K562 (cell line): Measurements from ENCODE around the gene ATP7B. TPM values are rescaled to one million over a fixed set of nuclear protein-coding genes. Genes with fewer than 3 reads are reported as not detected.

Experiments
- C11orf30 ChIP-seq: fragments of 450-650 bp; IDR thresholded peaks from 2 replicates; pipeline ENCODE4 v1.6.1; 2016; ENCODE audit warnings: low read depth, mild to moderate bottlenecking
- CHD2 ChIP-seq: IDR thresholded peaks from 2 replicates; pipeline ENCODE4 v1.6.1; 2011; ENCODE audit warnings: low read depth, low read length
- COPS2 ChIP-seq: fragments of 450-650 bp; conservative IDR thresholded peaks from 2 replicates; pipeline ENCODE4 v1.6.1; 2016; ENCODE audit warnings: mild to moderate bottlenecking, moderate library complexity
- EWSR1 ChIP-seq: fragments of 450-650 bp; IDR thresholded peaks from 2 replicates; pipeline ENCODE4 v1.6.1; 2018; ENCODE audit warnings: borderline replicate concordance, mild to moderate bottlenecking, low read depth, moderate library complexity; ENCODE audit not compliant: partially characterized antibody
- HMGN3 ChIP-seq: IDR thresholded peaks from 2 replicates; pipeline ENCODE4 v1.6.1; 2011; ENCODE audit warnings: borderline replicate concordance, low read depth, mild to moderate bottlenecking, mixed read lengths, low read length; ENCODE audit not compliant: insufficient read length; ENCODE audit errors: extremely low read depth
- HNRNPH1 ChIP-seq: fragments of 200-400 bp; formaldehyde crosslinking; optimal IDR thresholded peaks from 2 replicates; pipeline ENCODE3; 2017; ENCODE audit warnings: low read depth, mild to moderate bottlenecking, low read length, moderate library complexity
- HOXB6 ChIP-seq: fragments of 250-450 bp; sonication (Bioruptor Pico); IDR thresholded peaks from 2 replicates; pipeline ENCODE4 v1.5.1; 2022; ENCODE audit warnings: mild to moderate bottlenecking, borderline replicate concordance
- MXD1 ChIP-seq: fragments of 250-450 bp; sonication (Bioruptor Pico); IDR thresholded peaks from 2 replicates; pipeline ENCODE4 v1.8.0; 2021; ENCODE audit warnings: borderline replicate concordance, mild to moderate bottlenecking, moderate library complexity; ENCODE audit not compliant: poor library complexity, severe bottlenecking
- NFYB ChIP-seq: IDR thresholded peaks from 2 replicates; pipeline ENCODE4 v1.6.1; 2011; ENCODE audit warnings: mild to moderate bottlenecking, moderate library complexity; ENCODE audit not compliant: insufficient read length; ENCODE audit errors: extremely low read depth
- PHF8 ChIP-seq: fragments of 200-600 bp; sonication (generic); IDR thresholded peaks from 2 replicates; pipeline ENCODE4 v1.6.1; 2012; ENCODE audit warnings: mixed run types, mild to moderate bottlenecking, inconsistent platforms, low read length, moderate library complexity, borderline replicate concordance
- POLR2AphosphoS2 ChIP-seq: IDR thresholded peaks from 2 replicates; pipeline ENCODE4 v1.6.1; 2012; ENCODE audit warnings: low read length, improper control_type of control experiment
- POLR2AphosphoS5 ChIP-seq: IDR thresholded peaks from 2 replicates; pipeline ENCODE4 v1.6.1; 2011; ENCODE audit warnings: mild to moderate bottlenecking, low read depth, low read length, moderate library complexity; ENCODE audit not compliant: control insufficient read depth, insufficient read depth
- RBM22 ChIP-seq: fragments of 200-400 bp; formaldehyde crosslinking; IDR thresholded peaks from 2 replicates; pipeline ENCODE4 v1.6.1; 2018; ENCODE audit warnings: low read length, low read depth; ENCODE audit not compliant: poor library complexity, severe bottlenecking
- SP2 ChIP-seq: IDR thresholded peaks from 2 replicates; pipeline ENCODE4 v1.6.1; 2011; ENCODE audit warnings: mild to moderate bottlenecking, low read depth, low read length, moderate library complexity; ENCODE audit not compliant: poor library complexity, severe bottlenecking; ENCODE audit errors: extremely low read depth
- STAT5B ChIP-seq: fragments of 250-450 bp; sonication (Bioruptor Pico); IDR thresholded peaks from 2 replicates; pipeline ENCODE4 v1.8.0; 2021; ENCODE audit warnings: mild to moderate bottlenecking, inconsistent platforms
- TCF7L2 ChIP-seq: fragments of 150-350 bp; IDR thresholded peaks from 2 replicates; pipeline ENCODE4 v1.6.1; 2016; ENCODE audit warnings: low read depth, mild to moderate bottlenecking, low read length, moderate library complexity
- ZBED1 ChIP-seq: IDR thresholded peaks from 2 replicates; pipeline ENCODE4 v1.6.1; 2014
- ZBTB17 ChIP-seq: fragments of 450-650 bp; formaldehyde crosslinking; IDR thresholded peaks from 2 replicates; pipeline ENCODE4 v1.4.0; 2020; ENCODE audit warnings: mild to moderate bottlenecking
- ZNF717 ChIP-seq: fragments of 250-450 bp; sonication (Bioruptor Pico); IDR thresholded peaks from 2 replicates; pipeline ENCODE4 v1.5.0; 2021
- polyA plus RNA-seq, 8 experiments: library from polyadenylated mRNA; depleted of rRNA in 4 of 8; stranded (reverse) in 5 of 8; unstranded in 3 of 8; fragments of >200 nt; fragmentation: Nextera tagmentation in 2 of 8; fragmentation: Illumina TruSeq in 1 of 8; extraction: Ambion mirVana in 2 of 8; extraction: Trizol in 1 of 8; gene quantifications; 2 replicates each; pipeline versions ENCODE4 v1.2.1 to v1.2.3, GENCODE V29; 2011 to 2014; ENCODE audit warnings: inconsistent platforms in 1 of 8, missing spikeins in 1 of 8
- total RNA-seq, 7 experiments: library from RNA; depleted of rRNA in 6 of 7; stranded (reverse); fragments of >200 nt in 6 of 7; fragmentation: Illumina TruSeq in 2 of 7; extraction: Trizol in 2 of 7; gene quantifications; 2 replicates each; pipeline versions ENCODE4 v1.2.1 to v1.2.3, GENCODE V29; 2011 to 2021; ENCODE audit warnings: low replicate concordance in 1 of 7
- TF ChIP-seq, protein P1 (sequence below): fragments of 250-450 bp; sonication (Bioruptor Pico); IDR thresholded peaks from 2 replicates; pipeline ENCODE4 v1.5.1; 2021; ENCODE audit warnings: mild to moderate bottlenecking
- TF ChIP-seq, protein P2 (sequence below): IDR thresholded peaks from 2 replicates; pipeline ENCODE4 v1.6.1; 2014; ENCODE audit warnings: antibody characterized with exemption
- TF ChIP-seq, protein P3 (sequence below), 2 experiments: fragments of 250-450 bp in 1 of 2; fragments of 450-650 bp in 1 of 2; sonication (Bioruptor Pico) in 1 of 2; IDR thresholded peaks; 2 replicates each; pipeline versions ENCODE4 v1.6.1 to v1.8.0; 2016 to 2021; ENCODE audit warnings: mild to moderate bottlenecking in 2 of 2, moderate library complexity in 2 of 2, missing compliant biosample characterization in 1 of 2, missing genetic modification characterization in 1 of 2

Gene ATP7B
- total and polyA plus RNA-seq, 9 of the 15 experiments (the other 6 are each of a cell fraction or from before 2014, with no cell fraction given), result 1.1 to 20.4 (median 8.5) TPM

DNA sequence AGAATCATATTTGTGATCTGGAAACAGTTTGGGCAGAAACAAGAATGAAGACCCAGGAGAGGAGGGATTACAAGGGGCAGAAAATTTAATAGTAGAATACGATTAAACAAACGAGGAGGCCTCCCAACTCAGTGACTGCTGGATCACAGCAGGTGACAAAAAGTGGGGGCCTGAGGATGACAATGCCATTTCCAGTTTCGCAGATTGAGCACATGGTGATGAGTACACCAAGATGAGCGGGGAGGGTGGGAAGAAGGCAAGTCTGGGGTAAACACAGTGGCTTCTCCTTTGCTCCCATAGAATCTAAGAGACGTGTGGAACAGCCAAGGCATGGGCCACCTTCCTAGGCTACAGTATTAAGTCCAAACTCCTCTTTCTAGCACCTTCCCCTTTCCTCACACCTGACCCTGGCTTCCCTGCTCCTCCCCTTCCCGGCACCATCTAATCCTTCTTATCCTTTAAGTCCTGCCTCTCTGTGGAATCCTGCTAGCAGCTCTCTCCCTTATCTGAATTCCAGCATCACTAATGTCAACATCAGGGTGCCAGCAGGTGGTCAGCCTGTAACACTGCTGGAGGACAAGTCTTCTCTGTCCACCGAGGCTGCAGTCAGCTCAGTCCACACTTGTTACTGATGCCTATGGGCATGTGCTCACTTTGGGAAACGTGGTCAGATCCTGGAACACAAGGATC lies 13.5 kb downstream of the ATP7B start (continued):
- TF ChIP-seq, protein P1, sequence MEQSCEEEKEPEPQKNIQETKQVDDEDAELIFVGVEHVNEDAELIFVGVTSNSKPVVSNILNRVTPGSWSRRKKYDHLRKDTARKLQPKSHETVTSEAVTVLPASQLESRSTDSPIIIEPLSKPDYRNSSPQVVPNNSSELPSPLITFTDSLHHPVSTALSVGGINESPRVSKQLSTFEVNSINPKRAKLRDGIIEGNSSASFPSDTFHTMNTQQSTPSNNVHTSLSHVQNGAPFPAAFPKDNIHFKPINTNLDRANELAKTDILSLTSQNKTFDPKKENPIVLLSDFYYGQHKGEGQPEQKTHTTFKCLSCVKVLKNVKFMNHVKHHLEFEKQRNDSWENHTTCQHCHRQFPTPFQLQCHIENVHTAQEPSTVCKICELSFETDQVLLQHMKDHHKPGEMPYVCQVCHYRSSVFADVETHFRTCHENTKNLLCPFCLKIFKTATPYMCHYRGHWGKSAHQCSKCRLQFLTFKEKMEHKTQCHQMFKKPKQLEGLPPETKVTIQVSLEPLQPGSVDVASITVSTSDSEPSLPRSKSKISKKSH, result no peak
- TF ChIP-seq SP2, result no peak
- TF ChIP-seq COPS2, result no peak
- TF ChIP-seq CHD2, result no peak
- TF ChIP-seq ZNF717 (CRISPR knock-in tag), result no peak
- TF ChIP-seq MXD1 (CRISPR knock-in tag), result no peak
- no peak for TF ChIP-seq POLR2AphosphoS2
- no peak for TF ChIP-seq PHF8
- TF ChIP-seq, protein P2, sequence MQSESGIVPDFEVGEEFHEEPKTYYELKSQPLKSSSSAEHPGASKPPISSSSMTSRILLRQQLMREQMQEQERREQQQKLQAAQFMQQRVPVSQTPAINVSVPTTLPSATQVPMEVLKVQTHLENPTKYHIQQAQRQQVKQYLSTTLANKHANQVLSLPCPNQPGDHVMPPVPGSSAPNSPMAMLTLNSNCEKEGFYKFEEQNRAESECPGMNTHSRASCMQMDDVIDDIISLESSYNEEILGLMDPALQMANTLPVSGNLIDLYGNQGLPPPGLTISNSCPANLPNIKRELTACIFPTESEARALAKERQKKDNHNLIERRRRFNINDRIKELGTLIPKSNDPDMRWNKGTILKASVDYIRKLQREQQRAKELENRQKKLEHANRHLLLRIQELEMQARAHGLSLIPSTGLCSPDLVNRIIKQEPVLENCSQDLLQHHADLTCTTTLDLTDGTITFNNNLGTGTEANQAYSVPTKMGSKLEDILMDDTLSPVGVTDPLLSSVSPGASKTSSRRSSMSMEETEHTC, result no peak
- TF ChIP-seq ZBED1, result no peak
- no peak for TF ChIP-seq POLR2AphosphoS5
- TF ChIP-seq NFYB, result no peak
- TF ChIP-seq, protein P3, sequence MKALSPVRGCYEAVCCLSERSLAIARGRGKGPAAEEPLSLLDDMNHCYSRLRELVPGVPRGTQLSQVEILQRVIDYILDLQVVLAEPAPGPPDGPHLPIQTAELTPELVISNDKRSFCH (CRISPR knock-in tag; IDR thresholded peaks at IDR 0.05), result no peak
- TF ChIP-seq, protein P3 (tag; IDR thresholded peaks at IDR 0.05), result no peak
- TF ChIP-seq HMGN3, result no peak
- TF ChIP-seq HNRNPH1, result no peak
- no peak for TF ChIP-seq TCF7L2
- no peak for TF ChIP-seq EWSR1
- TF ChIP-seq C11orf30, result no peak
- TF ChIP-seq RBM22, result no peak
- TF ChIP-seq STAT5B (CRISPR knock-in tag), result no peak
- TF ChIP-seq HOXB6 (CRISPR knock-in tag), result no peak
- no peak for TF ChIP-seq ZBTB17
